DOHH2 (cell line): ENCODE results near the gene ZNF296.

Experiments
- H3F3A ChIP-seq: fragments of 200-600 bp; sonication (generic), shearing (Covaris generic); 2 replicates; pipeline ENCODE4 v1.6.0; 2016; ENCODE audit warnings: antibody characterized with exemption, mild to moderate bottlenecking; ENCODE audit not compliant: control insufficient read depth, insufficient read depth
- H3K27ac ChIP-seq: fragments of 200-600 bp; sonication (generic); 2 replicates; pipeline ENCODE4 v1.5.1; 2014; ENCODE audit warnings: low read depth, mild to moderate bottlenecking, low read length, moderate library complexity
- H3K27me3 ChIP-seq: fragments of 200-600 bp; sonication (generic); 2 replicates; pipeline ENCODE4 v1.6.1; 2014; ENCODE audit warnings: mild to moderate bottlenecking, low read length, mixed read lengths; ENCODE audit not compliant: control insufficient read depth
- H3K36me3 ChIP-seq: fragments of 200-600 bp; sonication (generic); 2 replicates; pipeline ENCODE4 v1.6.1; 2014; ENCODE audit warnings: mild to moderate bottlenecking, low read length, moderate library complexity, mixed read lengths; ENCODE audit not compliant: control insufficient read depth
- H3K4me1 ChIP-seq: fragments of 200-600 bp; sonication (generic); 2 replicates; pipeline ENCODE4 v1.6.1; 2014; ENCODE audit warnings: mild to moderate bottlenecking, low read length, mixed read lengths; ENCODE audit not compliant: control insufficient read depth
- H3K4me2 ChIP-seq: fragments of 200-600 bp; sonication (generic); 2 replicates; pipeline ENCODE4 v1.6.0; 2014; ENCODE audit warnings: mild to moderate bottlenecking, low read length, moderate library complexity
- H3K4me3 ChIP-seq: fragments of 200-600 bp; sonication (generic); 2 replicates; pipeline ENCODE4 v1.5.1; 2014; ENCODE audit warnings: mild to moderate bottlenecking, low read length, mixed read lengths
- H3K79me2 ChIP-seq: fragments of 200-600 bp; sonication (generic); 2 replicates; pipeline ENCODE4 v1.6.1; 2014; ENCODE audit warnings: mild to moderate bottlenecking, low read length, mixed read lengths; ENCODE audit not compliant: control insufficient read depth
- H3K9me2 ChIP-seq: fragments of 200-600 bp; sonication (generic); replicated peaks from 2 replicates; pipeline ENCODE4 v1.6.1; 2014; ENCODE audit warnings: mild to moderate bottlenecking, low read length, mixed read lengths; ENCODE audit not compliant: control insufficient read depth
- H3K9me3 ChIP-seq: fragments of 200-600 bp; sonication (generic); 2 replicates; pipeline ENCODE4 v1.6.1; 2014; ENCODE audit warnings: antibody characterized with exemption, low read length, mixed read lengths; ENCODE audit not compliant: control insufficient read depth, insufficient read depth
- H4K20me1 ChIP-seq: fragments of 200-600 bp; sonication (generic); 2 replicates; pipeline ENCODE4 v1.6.0; 2014; ENCODE audit warnings: low read depth, mild to moderate bottlenecking, antibody characterized with exemption, low read length, moderate library complexity; ENCODE audit not compliant: control insufficient read depth, insufficient read depth
- EZH2phosphoT487 ChIP-seq: fragments of 200-600 bp; sonication (generic); IDR thresholded peaks from 2 replicates; pipeline ENCODE4 v1.6.1; 2017; ENCODE audit warnings: borderline replicate concordance, mild to moderate bottlenecking, antibody characterized with exemption, low read length, moderate library complexity, mixed read lengths
- TF ChIP-seq, protein P1 (sequence below): fragments of 200-600 bp; sonication (generic); IDR thresholded peaks from one replicate; pipeline ENCODE4 v1.5.1; 2014; ENCODE audit warnings: antibody characterized with exemption, mild to moderate bottlenecking, low read depth, low read length; ENCODE audit not compliant: poor library complexity, severe bottlenecking

ZNF296 gene

DNA sequence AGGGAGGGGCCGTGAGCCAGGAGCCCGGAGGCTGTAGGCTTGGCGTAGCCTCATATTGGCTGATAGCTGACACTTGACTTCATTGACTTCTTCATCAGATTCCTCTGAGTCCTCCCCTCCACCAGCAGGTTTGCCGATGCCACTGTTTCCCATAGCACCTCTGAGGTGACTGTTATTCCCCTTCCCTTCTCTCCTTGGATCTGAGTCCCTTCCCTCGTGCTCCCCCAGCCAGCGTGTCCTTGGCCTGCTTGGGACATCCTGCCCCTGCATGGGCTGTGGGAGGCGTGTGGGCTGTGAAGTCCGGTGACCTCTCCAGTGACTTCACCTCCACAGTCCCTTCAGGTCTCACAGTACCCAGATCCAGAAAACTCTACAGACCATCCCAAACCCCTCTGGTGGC, 25.5 kb upstream of the ZNF296 start:
- Histone ChIP-seq H3K9me3 (no peaks in the 10 kb centered on the region), H3K4me2 (no peak overlapping the region), H3F3A (no peaks in the 10 kb centered on the region), H3K27me3 (no peaks in the 10 kb centered on the region), H4K20me1 (peaks cover 29% of the 10 kb centered on the region), H3K27ac (no peak overlapping the region), H3K4me3 (no peak overlapping the region), H3K36me3 (peaks cover 7% of the 10 kb centered on the region; the same call in 1 of the 2 replicates), H3K79me2 (peaks cover 99% of the 10 kb centered on the region), H3K4me1 (peaks cover 41% of the 10 kb centered on the region), H3K9me2 (no peaks in the 10 kb centered on the region)
- TF ChIP-seq, protein P1, sequence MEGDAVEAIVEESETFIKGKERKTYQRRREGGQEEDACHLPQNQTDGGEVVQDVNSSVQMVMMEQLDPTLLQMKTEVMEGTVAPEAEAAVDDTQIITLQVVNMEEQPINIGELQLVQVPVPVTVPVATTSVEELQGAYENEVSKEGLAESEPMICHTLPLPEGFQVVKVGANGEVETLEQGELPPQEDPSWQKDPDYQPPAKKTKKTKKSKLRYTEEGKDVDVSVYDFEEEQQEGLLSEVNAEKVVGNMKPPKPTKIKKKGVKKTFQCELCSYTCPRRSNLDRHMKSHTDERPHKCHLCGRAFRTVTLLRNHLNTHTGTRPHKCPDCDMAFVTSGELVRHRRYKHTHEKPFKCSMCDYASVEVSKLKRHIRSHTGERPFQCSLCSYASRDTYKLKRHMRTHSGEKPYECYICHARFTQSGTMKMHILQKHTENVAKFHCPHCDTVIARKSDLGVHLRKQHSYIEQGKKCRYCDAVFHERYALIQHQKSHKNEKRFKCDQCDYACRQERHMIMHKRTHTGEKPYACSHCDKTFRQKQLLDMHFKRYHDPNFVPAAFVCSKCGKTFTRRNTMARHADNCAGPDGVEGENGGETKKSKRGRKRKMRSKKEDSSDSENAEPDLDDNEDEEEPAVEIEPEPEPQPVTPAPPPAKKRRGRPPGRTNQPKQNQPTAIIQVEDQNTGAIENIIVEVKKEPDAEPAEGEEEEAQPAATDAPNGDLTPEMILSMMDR, result no peak
- no peak for TF ChIP-seq EZH2phosphoT487

DNA sequence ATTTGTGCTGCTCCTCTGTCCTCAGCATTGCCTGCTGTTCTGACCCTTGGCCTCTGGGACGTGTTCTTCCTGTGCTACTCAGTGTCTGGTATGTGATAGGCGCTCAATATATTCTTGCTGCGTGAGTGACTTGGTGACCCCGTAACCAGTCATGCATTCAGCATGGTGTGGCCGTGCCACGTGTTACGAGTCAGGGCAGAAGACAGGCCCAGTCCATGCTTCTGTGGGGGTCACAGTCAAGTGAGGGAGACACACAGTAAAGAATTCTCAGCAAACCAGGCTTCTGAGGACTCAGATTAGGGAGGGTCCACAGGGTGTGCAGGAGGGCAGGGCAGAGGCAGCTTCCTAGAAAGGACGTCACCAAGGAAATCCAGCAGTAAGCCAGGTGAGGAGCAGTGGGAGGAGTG, 24.6 kb upstream of the ZNF296 start:
- Histone ChIP-seq H3K4me1 (peaks cover 36% of the 10 kb centered on the region), H3K79me2 (peaks cover 100% of the 10 kb centered on the region), H3K36me3 (peaks cover 7% of the 10 kb centered on the region), H3K9me3 (no peaks in the 10 kb centered on the region), H3K27me3 (no peaks in the 10 kb centered on the region), H3K27ac (no peak overlapping the region), H3K9me2 (no peaks in the 10 kb centered on the region), H3F3A (no peaks in the 10 kb centered on the region), H4K20me1 (peaks cover 29% of the 10 kb centered on the region), H3K4me2 (no peak overlapping the region), H3K4me3 (no peak overlapping the region)
- TF ChIP-seq EZH2phosphoT487, result no peak
- TF ChIP-seq, protein P1, result no peak

DNA sequence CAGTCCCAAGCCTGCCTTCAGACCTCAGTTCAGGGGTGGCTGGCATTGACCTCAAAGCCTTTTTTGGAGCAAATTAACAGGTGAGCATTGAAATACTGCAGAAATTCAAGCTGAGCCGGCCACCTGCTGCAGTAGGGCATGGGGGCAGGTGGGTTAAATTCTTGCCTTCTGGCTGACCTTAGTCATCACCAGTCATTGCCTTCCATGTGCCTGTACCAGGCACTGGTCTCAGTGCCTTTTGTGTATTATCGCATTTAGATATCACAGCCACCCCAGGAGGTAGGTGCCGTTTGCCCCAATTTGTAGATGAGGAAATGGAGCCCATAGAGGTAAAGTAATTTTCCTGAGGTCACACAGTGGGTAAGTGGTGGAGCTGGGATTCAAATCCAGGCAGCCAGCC, 23.9 kb upstream of the ZNF296 start:
- TF ChIP-seq, protein P1, result no peak
- TF ChIP-seq EZH2phosphoT487, result no peak
- Histone ChIP-seq H3K79me2 (peaks cover 100% of the 10 kb centered on the region), H3K36me3 (peaks cover 7% of the 10 kb centered on the region), H4K20me1 (peaks cover 26% of the 10 kb centered on the region; the same call in 1 of the 2 replicates), H3K9me3 (no peaks in the 10 kb centered on the region), H3K4me3 (no peak overlapping the region), H3F3A (no peaks in the 10 kb centered on the region), H3K27ac (no peak overlapping the region), H3K4me1 (peaks cover 33% of the 10 kb centered on the region), H3K9me2 (no peaks in the 10 kb centered on the region), H3K27me3 (no peaks in the 10 kb centered on the region), H3K4me2 (no peak overlapping the region)
